MCF 10A (cell line): ENCODE data around the gene MN1. TPM values are rescaled to one million over a fixed set of nuclear protein-coding genes. Genes with fewer than 3 reads are reported as not detected.

Experiments
- BruUV-seq: library from RNA; stranded (reverse); fragments of 400-500 nt; replicated peaks from 2 replicates; lab custom pipeline; 2021; lab: Mats Ljungman, UMichigan
- CTCF ChIA-PET: fragments of 300-600 bp; sonication (Branson Sonifier 250); formaldehyde crosslinking; extraction: SDS; loops from one replicate; lab custom pipeline; 2021; ENCODE audit warnings: antibody characterized with exemption, inconsistent platforms; lab: Yijun Ruan, JAX
- POLR2A ChIA-PET: fragments of 300-600, 350-650 bp; sonication (Branson Sonifier 250); formaldehyde crosslinking; extraction: SDS; loops from one replicate; lab custom pipeline; 2020; ENCODE audit warnings: antibody characterized with exemption, inconsistent platforms; lab: Yijun Ruan, JAX
- DNase-seq: peaks from one replicate; pipeline ENCODE4 v3.0.0-alpha.2; 2018; ENCODE audit not compliant: unreplicated experiment
- H3K27ac Mint-ChIP-seq: one replicate; pipeline ENCODE4 v1.8.0; 2022; ENCODE audit warnings: mild to moderate bottlenecking, low read depth, mixed read lengths; ENCODE audit not compliant: unreplicated experiment
- H3K27me3 Mint-ChIP-seq: one replicate; pipeline ENCODE4 v1.8.0; 2022; ENCODE audit warnings: mixed read lengths; ENCODE audit not compliant: insufficient read depth, unreplicated experiment
- H3K36me3 Mint-ChIP-seq: one replicate; pipeline ENCODE4 v1.8.0; 2022; ENCODE audit warnings: mild to moderate bottlenecking, moderate library complexity, mixed read lengths; ENCODE audit not compliant: insufficient read depth, unreplicated experiment
- H3K4me1 Mint-ChIP-seq: one replicate; pipeline ENCODE4 v1.8.0; 2022; ENCODE audit warnings: mixed read lengths; ENCODE audit not compliant: insufficient read depth, unreplicated experiment
- H3K4me3 Mint-ChIP-seq: one replicate; pipeline ENCODE4 v1.8.0; 2022; ENCODE audit warnings: mild to moderate bottlenecking, moderate library complexity, mixed read lengths; ENCODE audit not compliant: unreplicated experiment
- H3K9me3 Mint-ChIP-seq: one replicate; pipeline ENCODE4 v1.8.0; 2022; ENCODE audit warnings: mixed read lengths; ENCODE audit not compliant: unreplicated experiment
- CTCF ChIP-seq: fragments of 200-600 bp; IDR thresholded peaks from one replicate; pipeline ENCODE4 v1.8.0; 2022; ENCODE audit warnings: antibody characterized with exemption, mild to moderate bottlenecking; ENCODE audit not compliant: unreplicated experiment
- intact Hi-C: fragments of 100-400 bp; cut with micrococcal nuclease; formaldehyde crosslinking; loops from 2 replicates; pipeline ENCODE4 v1.14.1; 2022
- total RNA-seq: library from RNA; stranded (reverse); gene quantifications from 2 replicates; pipeline ENCODE4 v1.2.3, GENCODE V29; 2022

The MN1 gene
- total RNA-seq, 1 experiment from 2014 or later = 3.9 TPM

GRCh38 chr22:27805841-27806240, 4.3 kb upstream of the MN1 start:
- no peak for DNase-seq
- peaks cover 11% of the 10 kb centered on the region for H3K4me1 Mint-ChIP-seq
- no peak overlapping the region for H3K27ac Mint-ChIP-seq
- no peaks in the 10 kb centered on the region for H3K9me3 Mint-ChIP-seq
- H3K4me3 Mint-ChIP-seq = no peak overlapping the region
- ChIA-PET POLR2A (no interaction called here), CTCF (interaction anchor here (0.7 to 1.2 kb wide), 2 partner anchors 82 to 943 kb away, joined by 4 read pairs; no protein-coding TSS in a partner anchor)
- intact Hi-C loops = loop anchor here (10.0 kb wide), 3 partner anchors 199 to 1131 kb away; no protein-coding TSS in a partner anchor
- no peak for TF ChIP-seq CTCF
- H3K36me3 Mint-ChIP-seq = no peaks in the 10 kb centered on the region
- no TSS peak for BruUV-seq
- H3K27me3 Mint-ChIP-seq = no peaks in the 10 kb centered on the region

- Mint-ChIP-seq H3K4me3 (no peak overlapping the region), H3K27ac (no peak overlapping the region), H3K27me3 (no peaks in the 10 kb centered on the region), H3K9me3 (no peaks in the 10 kb centered on the region), H3K4me1 (peaks cover 11% of the 10 kb centered on the region), H3K36me3 (no peaks in the 10 kb centered on the region)
- ChIA-PET CTCF (interaction anchor here (0.5 to 1.2 kb wide), 5 partner anchors 9 to 401 kb away, joined by 3 to 7 read pairs (median 3); no protein-coding TSS in a partner anchor), POLR2A (interaction anchor here (0.6 kb wide), 1 partner anchor 469 kb away, joined by 3 read pairs; no protein-coding TSS in a partner anchor)
- no TSS peak for BruUV-seq
- intact Hi-C loops = loop anchor here (5.0 to 10.0 kb wide), 6 partner anchors 200 to 1130 kb away; no protein-coding TSS in a partner anchor
- DNase-seq = peak; percentile 51
- peak; percentile 28 for TF ChIP-seq CTCF
Observed at GRCh38 chr22:27804470-27805297, 3.1 kb upstream of the MN1 start.

GRCh38 chr22:27803841-27804415, 2.4 kb upstream of the MN1 start:
- peaks cover 11% of the 10 kb centered on the region for H3K4me1 Mint-ChIP-seq
- intact Hi-C loops = loop anchor here (5.0 to 10.0 kb wide), 6 partner anchors 201 to 1129 kb away; no protein-coding TSS in a partner anchor
- POLR2A ChIA-PET = interaction anchor here (0.6 kb wide), 2 partner anchors 329 to 468 kb away, joined by 3 read pairs; no protein-coding TSS in a partner anchor
- H3K9me3 Mint-ChIP-seq = no peaks in the 10 kb centered on the region
- no peak for DNase-seq
- CTCF ChIA-PET = interaction anchor here (0.6 to 1.0 kb wide), 3 partner anchors 9 to 400 kb away, joined by 3 to 7 read pairs (median 4); no protein-coding TSS in a partner anchor
- H3K27me3 Mint-ChIP-seq = no peaks in the 10 kb centered on the region
- TF ChIP-seq CTCF = no peak
- no peak overlapping the region for H3K27ac Mint-ChIP-seq
- no peaks in the 10 kb centered on the region for H3K36me3 Mint-ChIP-seq
- no peak overlapping the region for H3K4me3 Mint-ChIP-seq
- no TSS peak for BruUV-seq
